GM18526 (cell line): Measurements from ENCODE around the gene CLCNKA.

Experiments
- POLR2A ChIP-seq: IDR thresholded peaks from 3 replicates; pipeline ENCODE4 v1.6.1; 2011; ENCODE audit not compliant: insufficient read length; ENCODE audit errors: extremely low read depth

CLCNKA gene

DNA sequence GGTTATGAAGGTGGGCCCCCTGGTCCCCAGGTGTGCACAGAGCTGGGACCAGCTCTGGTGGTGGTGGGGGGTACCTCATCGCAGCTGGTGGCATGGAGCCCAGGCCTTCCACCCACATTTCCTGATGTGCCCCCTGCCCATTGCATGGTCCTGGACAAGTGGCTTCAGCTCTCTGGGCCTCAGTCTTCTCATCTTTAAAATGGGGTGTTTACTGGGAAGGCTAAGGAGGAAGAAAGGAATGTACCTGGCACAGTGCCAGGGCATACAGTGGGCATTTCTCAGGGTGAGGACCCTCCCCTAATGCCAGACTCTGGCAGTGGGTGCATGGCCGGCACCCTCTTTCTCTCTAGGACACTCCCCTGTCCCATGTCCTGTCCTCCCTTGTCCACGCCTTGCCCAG lies 29.2 kb downstream of the CLCNKA start:
- TF ChIP-seq POLR2A, result no peak

DNA sequence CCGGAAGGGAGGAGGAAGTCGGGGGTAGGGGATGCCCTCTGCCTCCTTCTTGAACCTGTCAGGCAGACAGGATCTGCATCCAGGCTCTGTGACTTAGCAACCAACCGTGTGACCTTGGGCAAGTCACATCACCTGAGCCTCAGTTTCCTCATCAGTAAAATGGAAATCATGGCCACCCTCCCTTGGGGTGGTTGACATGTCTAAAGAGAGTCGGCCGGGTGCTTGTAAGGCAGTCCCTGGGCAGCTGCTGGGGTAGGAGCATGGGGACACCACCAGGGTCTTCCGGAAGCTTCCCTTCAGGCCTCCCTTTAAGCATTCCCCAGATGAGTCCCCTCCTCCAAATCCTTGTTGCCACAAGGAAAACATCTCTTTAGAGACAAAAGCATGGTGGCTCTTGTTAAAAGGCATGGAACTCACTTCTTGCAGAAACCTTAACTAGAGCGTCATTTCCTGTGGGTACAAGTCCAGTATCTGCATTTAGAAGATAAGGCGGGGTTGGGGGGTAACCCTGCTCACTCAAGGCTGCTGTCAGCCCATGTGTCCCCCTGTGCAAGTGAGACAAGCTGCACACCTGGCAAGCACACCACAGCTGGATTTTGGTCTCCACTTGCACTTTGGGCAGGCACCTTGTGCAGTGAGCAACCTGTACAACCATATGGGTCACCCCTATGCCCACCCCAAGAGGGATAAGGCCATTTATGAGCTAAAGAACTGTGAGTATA lies 32.1 kb downstream of the CLCNKA start:
- no peak for TF ChIP-seq POLR2A

DNA sequence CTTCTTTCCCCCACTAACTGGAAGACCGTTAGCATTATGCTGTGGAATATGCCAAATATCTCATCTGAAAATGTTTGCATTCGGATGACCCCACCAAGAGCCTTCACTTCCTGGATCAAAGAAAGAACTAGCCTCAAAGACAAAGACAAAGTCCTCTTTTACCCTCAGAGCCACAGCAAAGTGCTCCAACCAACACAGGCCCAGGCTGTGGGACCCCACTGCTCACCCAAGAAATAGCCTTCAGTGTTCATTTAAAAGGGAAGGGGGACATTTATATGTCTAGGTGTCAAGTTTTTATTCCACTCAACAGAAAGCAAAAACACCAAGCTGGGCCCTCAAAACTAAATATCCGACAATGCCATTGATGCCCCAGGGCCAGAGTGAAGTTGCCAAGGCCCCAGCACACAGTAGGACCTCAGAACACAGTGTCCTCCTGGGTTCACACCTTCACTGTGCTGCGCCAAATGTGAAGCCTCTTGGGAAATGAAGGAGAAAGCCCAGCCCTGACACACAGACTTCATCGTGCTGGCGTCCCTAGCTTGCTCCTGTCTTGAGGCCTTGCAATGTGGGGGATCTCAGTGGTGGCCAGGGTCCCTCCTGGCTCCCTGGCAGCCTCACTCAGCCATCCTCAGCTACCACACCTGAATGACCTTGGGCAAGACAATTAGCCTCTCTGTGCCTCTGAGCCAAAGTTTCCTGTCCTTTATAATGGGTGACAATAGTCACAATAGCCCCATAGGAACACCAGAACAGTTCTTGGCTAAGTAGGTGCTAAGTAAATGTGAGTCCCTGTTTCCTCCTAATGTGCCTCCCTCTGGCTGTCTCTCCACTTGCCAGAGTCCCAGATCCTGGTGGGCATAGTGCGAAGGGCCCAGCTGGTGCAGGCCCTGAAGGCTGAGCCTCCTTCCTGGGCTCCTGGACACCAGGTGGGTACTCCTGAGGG lies 33.0 kb downstream of the CLCNKA start:
- TF ChIP-seq POLR2A, result no peak

DNA sequence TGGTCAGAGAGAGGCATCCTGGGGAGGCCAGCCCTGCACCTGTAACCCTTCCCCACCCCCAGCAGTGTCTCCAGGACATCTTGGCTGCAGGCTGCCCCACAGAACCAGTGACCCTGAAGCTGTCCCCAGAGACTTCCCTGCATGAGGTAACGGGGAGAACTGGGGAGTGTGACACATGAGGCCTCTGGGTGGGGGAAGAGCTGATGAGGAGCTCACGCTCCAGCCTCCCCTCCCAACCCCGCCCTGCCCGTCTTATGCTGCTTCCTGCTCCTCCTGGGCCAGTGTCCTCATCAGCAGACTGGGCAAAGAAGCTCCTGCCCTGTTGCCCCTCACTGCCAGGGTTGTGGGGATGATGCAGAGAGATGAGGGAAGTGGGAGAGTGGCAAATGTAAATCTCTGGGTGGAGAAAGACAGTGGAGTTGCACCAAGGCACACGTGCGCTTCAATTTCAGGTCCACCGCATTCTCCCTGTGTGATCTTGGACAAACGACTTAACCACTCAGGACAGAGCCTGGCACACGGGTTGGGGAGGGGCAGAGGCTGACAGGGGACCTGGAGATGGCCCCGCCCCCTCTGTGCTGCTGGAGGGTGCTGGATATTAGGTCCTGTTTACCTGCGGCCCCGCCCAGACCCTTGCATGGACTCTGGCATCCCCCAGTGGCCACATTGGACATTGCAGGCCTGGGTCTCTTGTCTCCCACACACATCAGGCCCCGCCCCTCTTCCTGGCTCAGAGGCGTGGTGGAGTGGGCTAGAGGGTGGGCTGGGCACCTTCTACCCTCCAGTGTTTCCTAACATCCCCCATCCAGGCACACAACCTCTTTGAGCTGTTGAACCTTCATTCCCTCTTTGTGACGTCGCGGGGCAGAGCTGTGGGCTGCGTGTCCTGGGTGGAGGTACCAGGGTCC lies 34.0 kb downstream of the CLCNKA start:
- no peak for TF ChIP-seq POLR2A

DNA sequence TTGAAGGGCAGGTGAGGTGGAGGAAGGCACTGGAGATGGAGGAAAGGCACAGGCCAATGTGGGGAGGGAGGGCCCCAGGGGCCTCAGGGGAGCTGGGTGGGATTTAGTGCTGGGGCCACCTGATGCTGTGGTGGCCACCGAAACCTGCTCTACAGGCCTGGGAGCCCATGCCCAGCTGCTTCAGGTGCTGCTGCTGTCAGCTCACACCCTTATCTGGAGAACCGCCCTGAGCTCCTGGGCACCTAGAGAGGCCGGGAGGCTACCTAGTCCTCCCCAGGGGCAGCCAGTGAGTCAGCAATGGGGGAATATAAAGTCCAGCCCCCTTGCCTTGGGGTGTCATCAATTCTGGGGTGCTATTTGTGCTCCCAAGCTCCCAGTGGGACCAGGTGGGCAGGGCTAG lies 39.4 kb downstream of the CLCNKA start:
- no peak for TF ChIP-seq POLR2A

DNA sequence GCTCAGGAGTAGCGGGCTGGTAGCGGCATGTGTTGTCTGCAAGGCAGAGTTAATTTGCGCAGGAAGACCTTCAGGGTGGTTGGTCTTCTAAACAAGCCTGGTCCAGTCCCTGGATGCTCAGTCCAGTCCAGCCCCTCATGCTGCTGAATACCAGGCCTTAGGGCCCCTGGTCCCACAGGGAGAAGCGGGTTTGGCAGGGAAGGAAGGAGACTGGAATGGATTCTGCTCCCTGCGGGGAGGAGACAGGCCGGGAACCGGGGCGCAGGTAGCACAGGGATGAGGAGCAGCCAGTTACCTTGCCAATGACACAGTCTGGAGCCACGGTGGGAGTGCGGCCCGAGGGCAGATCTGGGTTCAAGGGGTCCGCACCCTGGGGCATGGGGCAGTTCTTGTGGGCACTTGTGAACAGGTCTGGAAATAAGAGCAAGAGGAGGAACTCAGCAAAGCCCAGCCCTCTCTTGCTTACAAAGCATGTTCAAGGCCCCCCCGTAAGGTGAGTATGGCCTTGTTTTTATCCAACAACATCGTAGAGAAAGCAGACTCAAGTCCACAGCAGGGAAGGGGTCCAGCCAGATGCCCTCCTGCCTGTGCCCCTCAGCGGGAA lies 41.5 kb downstream of the CLCNKA start:
- TF ChIP-seq POLR2A, result no peak

DNA sequence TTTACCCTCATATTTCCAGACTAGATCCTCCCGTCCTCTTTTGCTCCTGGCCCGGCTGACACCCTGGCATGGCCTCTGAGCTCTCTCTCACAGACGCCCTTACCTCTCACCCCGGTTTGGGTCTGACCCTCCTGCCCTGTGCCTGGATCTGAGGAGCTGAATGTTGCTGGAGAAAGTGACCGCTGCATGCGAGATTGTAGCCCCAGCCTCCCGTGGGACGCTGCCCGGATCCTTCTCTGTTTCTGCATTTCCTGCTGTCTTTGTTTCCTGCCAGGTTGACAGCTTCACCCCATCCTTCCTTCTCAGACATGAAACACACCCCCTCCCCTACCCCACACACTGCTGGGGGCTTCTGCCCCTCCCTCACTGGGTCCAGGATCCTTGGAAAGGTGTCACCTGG lies 42.1 kb downstream of the CLCNKA start:
- TF ChIP-seq POLR2A, result no peak

DNA sequence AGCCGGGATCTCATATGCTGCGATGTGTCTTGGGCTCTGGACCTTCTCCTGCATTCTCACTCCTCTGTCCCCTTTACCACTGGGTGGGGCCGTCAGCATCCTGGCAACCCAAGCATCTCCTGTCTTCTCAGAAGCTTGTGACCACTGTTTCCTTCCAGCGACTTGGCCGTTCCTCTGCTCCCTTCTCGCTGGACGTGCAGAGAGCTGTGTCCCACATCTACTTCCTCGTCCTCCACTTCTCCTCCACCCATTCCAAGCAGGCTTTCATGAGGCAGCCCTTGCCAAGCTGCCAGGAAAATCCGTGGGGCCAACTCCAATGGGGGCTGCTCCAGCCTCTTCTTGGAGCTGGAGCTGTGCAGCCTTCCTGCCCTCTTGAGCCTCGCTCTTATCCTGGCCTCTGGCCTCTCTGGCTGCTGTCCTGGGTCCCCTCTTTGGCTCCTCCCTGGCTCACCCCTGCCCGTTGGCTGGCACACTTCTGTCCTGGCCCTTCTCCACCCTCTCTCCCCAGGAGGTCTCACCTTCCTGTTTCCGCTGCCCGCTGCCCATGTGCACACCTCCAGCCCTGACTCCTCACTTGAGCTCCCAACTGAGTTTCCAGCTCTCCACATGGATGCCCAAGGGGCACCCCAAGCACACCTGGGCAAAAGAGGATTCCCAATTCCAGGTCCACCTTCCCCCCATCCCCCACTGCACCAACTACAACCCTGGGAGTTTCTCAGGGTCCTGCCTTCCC lies 42.9 kb downstream of the CLCNKA start:
- no peak for TF ChIP-seq POLR2A

DNA sequence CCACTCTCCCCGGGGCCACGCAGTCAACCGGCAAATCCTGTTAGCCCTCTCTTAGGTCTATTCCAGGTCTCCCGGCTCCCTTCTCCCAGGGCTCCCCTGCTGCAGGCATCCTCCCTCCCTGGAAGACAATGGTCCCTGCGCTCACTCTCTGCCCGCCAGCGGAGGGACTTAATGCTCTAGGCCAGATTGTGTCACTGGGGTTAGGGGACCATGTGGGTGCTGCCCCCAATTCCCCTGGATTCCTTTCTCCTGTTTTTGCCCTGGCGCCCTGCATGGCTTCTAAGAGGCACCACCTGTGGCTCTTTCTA lies 43.4 kb downstream of the CLCNKA start:
- no peak for TF ChIP-seq POLR2A

DNA sequence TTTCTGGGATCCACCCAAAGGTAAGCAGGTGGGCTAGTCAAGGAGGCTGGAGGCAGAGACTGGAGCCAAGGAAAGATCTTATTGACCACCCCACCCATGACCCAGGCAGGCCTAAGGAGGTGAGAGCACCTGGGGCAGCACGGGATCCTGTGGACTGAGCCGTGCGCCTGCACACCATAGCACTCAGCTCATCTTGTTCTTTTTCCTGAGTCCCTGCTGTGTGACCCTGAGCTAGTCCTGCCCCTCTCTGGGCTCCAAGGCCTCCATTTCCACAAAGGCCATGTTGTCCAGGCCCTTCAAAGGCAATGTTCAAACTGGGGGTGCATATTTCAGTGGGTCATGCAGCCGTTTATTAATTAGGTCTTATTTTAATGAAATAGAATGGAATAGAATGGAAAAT lies 44.4 kb downstream of the CLCNKA start:
- TF ChIP-seq POLR2A, result no peak

DNA sequence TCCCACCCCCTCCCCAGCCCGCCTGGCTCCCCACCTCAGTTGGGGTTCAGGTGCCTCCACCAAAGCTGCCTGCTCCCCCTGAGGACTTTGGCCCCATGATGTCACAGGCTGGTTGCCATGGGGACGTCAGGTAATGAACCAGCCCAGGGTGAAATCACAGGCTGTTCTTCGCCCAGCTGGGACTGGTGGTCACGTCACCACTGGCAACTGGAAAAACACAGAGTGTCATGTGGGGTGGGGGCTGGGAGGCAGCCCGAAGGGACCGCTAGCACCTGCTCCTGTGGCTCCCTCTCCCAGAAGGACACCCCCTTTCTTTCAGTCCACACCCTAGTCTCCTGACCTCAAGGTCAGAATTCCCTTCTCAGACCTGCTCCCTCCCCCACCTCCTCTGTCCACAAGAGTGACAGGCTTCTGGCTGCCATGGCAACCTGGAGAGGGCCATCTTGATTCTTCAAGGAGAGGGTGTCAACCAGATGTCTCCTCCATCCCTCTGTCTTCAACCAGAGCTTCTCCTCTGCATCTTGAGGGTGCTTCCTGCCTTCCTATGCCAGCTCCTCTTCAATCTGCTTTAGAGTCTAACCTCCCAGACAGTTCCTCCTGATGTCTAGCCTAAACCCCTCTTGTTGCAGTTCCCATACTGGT lies 45.4 kb downstream of the CLCNKA start:
- no peak for TF ChIP-seq POLR2A

DNA sequence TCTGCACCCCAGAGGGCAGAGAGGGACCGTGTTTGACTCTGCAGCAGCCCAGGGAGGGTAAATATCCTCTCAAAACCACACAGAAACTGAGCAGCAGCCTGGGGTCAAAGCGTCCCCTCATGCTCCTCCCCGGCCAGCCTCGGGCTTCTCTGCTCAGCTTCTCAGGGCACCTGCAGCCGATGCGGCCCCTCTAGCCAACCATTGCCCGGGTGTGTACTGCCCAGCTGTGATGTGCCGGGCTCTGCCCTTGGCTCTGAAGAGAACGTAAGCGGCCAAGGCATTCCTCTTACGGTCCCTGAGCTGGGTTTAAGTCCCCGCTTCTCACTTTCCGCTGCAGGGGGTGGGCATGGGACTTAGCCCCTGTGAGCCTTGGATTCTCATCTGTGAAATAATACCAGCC lies 46.1 kb downstream of the CLCNKA start:
- TF ChIP-seq POLR2A, result no peak

DNA sequence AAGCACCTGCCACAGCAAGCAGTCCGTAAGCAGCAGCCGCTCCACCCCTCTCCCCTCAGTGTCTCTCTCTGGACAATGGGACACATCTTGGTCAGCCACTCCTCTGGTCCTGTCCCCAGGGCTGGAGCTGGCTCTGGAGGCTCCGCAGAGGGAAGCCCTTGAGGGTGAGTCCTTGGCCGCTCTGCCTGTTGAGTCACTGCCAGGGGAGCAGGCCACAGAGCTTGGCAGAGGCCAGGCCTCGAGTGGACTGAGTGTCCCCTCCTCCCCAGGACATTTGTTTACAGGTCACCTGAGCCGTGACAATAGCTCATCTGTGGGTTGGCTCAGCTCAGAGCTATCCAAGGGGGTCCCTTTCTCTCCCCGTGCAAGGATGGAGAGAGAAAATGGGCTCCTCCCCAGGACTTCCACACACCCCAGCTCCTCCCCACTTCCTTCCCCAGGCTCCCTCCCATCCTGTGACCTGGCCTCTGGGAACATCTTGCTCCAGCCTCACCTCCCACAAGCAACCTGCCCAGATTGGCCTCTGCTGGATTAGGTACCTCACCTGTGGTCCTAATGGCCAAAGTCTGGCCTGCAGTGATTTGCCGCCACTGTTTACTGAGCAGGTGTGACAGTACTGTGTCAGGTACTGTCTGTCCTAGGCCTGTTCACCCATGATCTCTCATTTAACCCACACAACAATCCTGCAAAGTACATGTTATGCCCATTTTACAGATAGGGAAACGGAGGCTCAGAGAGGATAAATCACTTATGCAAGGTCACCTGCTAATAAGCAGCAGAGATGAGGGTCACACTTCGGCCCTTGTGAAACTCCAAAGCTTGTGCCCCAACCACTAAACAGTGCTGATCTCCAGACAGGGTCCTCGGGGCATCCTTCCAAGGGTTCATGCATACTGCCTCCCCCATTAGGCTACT lies 46.8 kb downstream of the CLCNKA start:
- TF ChIP-seq POLR2A, result no peak
